G401 (cell line): Measurements from ENCODE around the gene CHPT1. TPM values are rescaled to one million over a fixed set of nuclear protein-coding genes. Genes with fewer than 3 reads are reported as not detected.

ENCODE experiments used
- total RNA-seq: library from RNA; depleted of rRNA; stranded (reverse); fragments of >200 nt; shearing (Covaris generic); gene quantifications from 2 replicates; pipeline ENCODE4 v1.2.3, GENCODE V29; 2014; rRNA removed

Gene CHPT1
- total RNA-seq, 1 experiment from 2014 or later: 52.4 TPM

Other genes with a start within 250 kb of the CHPT1 start
- gene SPIC, start 222.3 kb upstream of the CHPT1 start, total RNA-seq: not detected in 2 replicates
- gene MYBPC1, start 102.7 kb upstream of the CHPT1 start, total RNA-seq: not detected in 2 replicates
- gene SYCP3, start 41.8 kb downstream of the CHPT1 start, total RNA-seq: not detected in 2 replicates
- 10.4 and 13.6 TPM in 2 replicates for gene GNPTAB, start 133.3 kb downstream of the CHPT1 start, total RNA-seq
- 5.5 and 7.9 TPM in 2 replicates for gene DRAM1, start 179.9 kb downstream of the CHPT1 start, total RNA-seq